T-helper 2 cell treated with Interferon-gamma antibody and Interleukin-4, amounts not matched to agents 100 ng/mL and 5 ng/mL, for 36 hours (primary cell): ENCODE measurements around the gene CCDC88C. TPM values are rescaled to one million over a fixed set of nuclear protein-coding genes. Genes with fewer than 3 reads are reported as not detected.

Source experiments
- intact Hi-C: fragments of 100-400 bp; cut with micrococcal nuclease; formaldehyde crosslinking; loops from one replicate; pipeline ENCODE4 v1.15.1; 2023
- total RNA-seq: library from RNA; stranded (reverse); gene quantifications from 2 replicates; pipeline ENCODE4 v1.2.3, GENCODE V29; 2022

The CCDC88C gene
- total RNA-seq, 1 donor from 2014 or later: 184 TPM

DNA sequence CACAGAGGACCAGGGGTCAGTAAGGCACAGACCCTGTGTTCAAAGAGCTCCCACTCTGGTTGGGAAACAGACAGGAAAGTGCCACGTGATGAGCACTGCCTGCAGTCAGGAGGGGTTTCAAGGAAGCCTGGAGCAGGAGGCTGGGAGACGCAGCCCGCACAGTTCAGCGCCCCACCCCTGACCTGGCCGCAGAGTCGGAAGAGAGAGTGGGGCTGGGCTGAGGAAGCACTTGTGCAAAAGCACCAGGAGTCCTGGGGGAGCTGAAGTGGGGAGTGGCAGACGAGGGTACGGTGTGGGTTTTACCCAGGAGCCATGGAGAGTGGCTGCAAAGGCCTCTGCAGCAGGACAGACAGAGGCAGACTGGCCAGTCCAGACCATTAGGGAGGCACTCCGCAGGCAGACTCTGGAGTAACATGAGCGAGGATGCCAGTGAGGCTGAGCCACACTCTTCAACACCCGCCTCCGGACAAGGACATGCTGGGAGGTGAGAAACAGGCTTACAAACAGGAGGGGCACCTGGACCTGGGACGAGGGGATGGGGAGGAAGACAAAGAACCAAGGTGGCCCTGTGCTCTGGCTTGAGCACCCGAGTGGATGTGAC is 87.4 kb downstream of the CCDC88C start:
- intact Hi-C loops: no loop called here

GRCh38 chr14:91329486-91330014 is 88.1 kb downstream of the CCDC88C start:
- intact Hi-C loops: no loop called here

- intact Hi-C loops: no loop called here
Observed at GRCh38 chr14:91328313-91329050, 89.1 kb downstream of the CCDC88C start.

GRCh38 chr14:91327661-91328312 is 89.8 kb downstream of the CCDC88C start:
- intact Hi-C loops: no loop called here

DNA sequence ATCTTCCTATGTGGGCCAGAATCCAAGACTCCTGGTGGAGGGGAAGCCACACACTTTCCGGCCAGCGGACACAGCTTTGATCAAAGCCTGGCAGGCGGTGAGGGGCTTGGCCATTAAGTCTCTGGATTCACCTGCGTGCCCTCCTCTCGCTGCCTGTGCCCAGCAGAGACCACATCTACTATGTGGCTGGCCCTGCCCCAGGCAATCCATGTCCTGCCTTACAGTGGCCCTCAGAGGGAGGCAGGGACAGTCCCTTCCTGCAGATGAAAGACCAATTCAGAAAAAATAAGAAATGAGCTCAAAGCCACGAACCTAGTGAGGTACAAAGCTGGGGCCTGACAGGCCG is 90.4 kb downstream of the CCDC88C start:
- intact Hi-C loops: no loop called here

DNA sequence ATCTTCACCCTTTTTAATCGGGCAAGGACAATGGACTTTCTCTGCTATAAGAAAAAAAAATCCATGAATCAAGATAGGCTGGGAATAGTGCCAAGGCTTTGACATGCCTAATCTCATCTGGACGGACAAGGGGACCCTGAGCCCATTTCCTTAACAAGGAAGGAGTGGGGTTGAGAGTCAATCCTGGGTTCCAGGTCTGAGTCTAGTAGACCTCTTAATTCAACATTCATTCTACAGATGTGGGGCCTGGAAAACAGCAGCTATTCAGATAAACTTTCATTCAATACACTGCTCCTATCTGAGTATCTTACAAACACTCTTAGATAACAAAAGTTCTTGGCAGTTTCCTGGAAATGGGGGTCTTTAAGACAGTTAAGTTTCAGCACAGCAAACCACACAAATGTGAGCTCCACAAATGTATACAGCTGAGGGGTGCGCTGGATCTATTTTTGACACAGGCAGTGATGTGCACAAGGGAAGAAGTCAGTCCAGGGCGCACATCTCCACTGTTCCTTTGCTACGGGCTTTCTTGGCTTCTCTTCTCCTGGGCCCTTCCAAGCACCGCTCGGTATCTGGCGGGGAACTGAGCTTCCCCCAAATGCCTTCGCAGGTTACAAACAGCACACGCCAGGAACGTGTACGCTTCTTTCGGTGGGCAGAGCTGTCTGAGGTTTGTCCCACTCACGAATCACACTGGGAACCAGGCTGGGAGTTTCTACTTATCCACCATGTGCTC is 90.9 kb downstream of the CCDC88C start:
- intact Hi-C loops: no loop called here

DNA sequence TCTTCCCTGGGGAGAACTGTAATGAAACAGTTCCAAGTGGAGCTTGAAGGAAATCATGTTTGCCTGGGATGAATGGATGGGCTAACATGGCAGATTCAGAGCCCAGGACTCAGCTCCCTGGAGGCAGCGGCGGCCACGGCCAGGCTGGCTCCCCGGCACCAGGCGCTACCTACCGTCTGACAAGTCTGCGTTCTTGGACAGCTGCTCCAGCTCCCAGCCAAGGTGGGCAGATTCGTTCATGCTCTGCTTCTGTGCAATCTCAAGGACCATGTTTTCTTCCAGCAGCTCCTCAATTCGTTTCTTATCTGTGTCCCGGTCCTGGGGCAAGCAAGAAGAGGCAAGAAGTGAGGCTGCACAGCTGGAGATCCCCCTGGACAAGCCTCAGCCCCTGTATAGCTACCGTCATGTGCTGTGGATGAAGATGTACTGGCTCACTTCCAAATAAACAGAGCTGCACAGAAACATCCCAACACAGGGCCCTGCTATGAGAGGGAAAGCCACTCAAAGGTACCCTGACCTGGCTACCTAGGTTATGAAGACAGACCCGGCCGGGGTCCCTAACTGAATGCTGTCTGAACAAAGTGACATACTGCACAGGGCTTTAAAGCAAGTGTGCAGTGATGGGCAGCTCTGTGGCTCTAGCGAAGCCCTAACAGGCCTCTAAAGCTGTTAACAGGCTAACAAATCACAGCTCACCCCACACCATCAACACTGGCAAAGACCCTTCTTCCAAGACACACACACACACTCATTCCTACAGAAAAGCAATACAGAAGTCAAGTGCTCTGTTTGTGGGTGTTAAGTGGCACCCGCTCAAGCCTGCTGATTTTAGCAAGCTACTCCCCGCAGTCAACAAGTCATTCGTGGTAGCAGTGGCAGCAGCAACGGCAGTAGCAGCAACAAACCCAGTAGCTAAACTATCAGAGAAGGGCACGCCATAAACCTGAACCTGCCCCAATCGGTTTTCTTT is 92.7 kb downstream of the CCDC88C start:
- intact Hi-C loops: loop anchor here (1.0 to 2.0 kb wide), 2 partner anchors 23 to 186 kb away; partner anchors contain the start of gene PPP4R3A

DNA sequence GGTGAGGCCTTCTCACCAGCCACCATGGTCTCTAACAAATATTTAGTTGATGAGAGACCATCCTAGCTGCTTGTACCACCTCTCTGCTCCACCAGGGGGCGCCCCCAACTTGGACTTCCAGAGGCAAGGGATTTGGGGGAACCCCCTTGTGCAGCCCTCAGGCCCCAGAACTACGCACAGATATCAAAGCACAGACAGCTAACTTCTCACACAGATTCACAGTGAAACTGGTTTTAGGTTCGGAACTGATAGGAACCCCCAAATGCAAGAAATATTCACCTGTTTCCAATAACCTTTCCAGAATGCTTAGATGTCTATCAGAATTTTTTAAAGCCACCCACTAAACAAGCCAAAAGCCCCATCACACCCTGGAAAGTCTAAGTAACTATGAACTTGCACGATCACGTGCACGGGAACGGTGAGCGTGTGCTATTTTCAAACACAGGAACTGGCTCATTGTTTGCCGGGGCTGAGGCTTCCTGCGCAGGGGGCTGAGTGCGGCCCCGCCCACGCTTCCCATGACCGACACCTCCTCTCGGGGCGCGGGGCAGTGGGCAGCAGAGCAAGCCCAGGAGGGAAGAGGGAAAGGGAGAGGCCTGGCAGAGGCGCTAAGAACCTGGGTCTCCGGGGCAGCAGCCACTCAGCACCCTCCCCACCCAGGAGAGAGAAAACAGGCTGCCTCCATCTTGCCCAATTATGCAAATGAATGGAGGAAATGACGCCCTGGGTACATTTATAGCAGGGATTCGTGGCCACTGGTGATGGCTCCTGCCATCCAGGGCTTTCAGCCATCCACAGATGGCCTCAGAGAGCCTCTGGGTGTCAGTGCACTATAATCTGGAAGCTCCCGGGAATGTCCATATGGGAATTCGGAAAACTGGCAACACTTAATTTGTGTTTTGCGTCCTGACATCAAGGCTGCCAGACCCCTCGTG is 93.7 kb downstream of the CCDC88C start:
- intact Hi-C loops: loop anchor here (1.0 to 2.0 kb wide), 5 partner anchors 9 to 187 kb away; partner anchors contain the start of gene PPP4R3A

DNA sequence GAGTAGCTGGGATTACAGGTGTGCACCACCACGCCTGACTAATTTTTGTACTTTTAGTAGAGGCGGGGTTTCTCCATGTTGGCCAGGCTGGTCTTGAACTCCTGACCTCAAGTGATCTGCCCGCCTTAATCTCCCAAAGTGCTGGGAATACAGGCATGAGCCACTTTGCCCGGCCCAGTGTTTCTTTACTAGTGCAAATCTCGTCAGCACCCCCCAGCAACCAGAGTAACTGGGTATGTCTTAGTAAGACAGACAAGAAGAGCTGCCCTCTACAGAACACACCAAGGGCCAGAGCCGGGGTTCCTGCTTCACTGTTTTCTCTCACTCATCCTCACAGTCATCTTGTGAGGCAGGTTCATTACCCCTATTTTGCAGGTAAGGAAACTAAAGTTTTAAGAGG is 94.6 kb downstream of the CCDC88C start:
- intact Hi-C loops: loop anchor here (1.0 kb wide), 3 partner anchors 8 to 95 kb away; no protein-coding TSS in a partner anchor

- intact Hi-C loops: loop anchor here (1.0 kb wide), 3 partner anchors 7 to 96 kb away; no protein-coding TSS in a partner anchor
Observed at GRCh38 chr14:91322623-91323022, 95.0 kb downstream of the CCDC88C start.

- intact Hi-C loops: no loop called here
Observed at GRCh38 chr14:91321131-91321530, 96.5 kb downstream of the CCDC88C start.

DNA sequence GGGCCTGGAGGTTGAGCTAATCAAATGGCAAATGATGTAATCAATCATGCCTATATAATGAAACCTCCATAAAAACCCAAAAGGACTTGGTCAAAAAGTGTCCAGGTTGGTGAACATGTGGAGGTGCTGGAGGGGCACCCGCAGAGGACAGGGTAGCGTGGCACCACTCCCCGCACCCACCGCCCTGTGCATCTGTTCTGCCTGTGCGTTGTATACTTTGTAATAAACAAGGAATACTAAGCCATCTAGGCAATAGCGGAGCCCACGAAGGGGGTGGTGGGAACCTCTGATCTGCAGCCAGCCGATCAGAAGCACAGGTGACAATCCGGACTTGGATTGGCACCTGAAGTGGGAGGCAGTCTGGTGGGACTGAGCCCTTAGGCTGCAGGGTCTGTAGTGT is 97.4 kb downstream of the CCDC88C start:
- intact Hi-C loops: no loop called here

DNA sequence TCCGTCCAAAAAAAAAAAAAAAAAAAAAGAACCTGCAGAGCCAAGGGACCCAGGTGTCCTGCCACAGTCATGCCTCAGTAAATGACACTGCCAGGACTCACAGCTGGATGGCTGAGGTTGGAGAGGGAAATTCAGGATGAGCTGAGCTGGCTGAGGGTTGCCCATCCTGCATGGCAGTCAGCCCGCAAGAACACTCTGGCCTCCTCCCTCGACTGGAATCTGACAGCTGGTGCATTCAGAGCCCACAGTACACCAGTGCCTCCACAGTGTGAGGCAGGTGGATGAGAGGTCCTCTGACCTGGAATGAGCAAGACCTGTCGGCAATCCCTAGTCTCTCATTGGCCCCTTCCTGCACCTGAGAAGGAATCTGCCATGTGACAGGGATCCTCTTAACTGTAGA is 98.7 kb downstream of the CCDC88C start:
- intact Hi-C loops: loop anchor here (5.0 kb wide), 2 partner anchors 77 to 92 kb away; partner anchors contain the start of gene GPR68

- intact Hi-C loops: loop anchor here (1.0 to 5.0 kb wide), 4 partner anchors 33 to 140 kb away; partner anchors contain the start of gene GPR68
Observed at GRCh38 chr14:91317381-91318308, 100.0 kb downstream of the CCDC88C start.

DNA sequence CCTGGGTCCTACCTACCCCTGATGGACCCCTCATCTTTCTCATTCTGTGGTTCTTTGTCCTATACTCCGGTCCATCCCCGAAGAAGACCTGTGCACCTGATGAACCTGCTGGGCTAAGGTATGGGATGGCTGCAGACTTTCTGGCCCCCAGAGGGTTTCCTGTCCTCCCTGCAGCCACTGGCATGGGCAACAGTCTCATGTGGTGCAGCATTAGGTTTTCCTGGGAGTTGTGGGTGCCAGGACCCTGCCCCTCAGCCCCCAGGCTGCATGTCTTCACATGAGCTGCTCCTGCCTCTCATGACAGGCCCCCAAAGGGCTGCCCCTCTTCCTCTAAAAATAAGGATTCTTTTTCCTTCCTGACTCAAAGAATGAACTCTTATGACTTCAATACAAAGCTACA is 100.9 kb downstream of the CCDC88C start:
- intact Hi-C loops: loop anchor here (1.0 to 5.0 kb wide), 4 partner anchors 34 to 139 kb away; partner anchors contain the start of gene GPR68

- intact Hi-C loops: loop anchor here (1.0 to 5.0 kb wide), 3 partner anchors 7 to 89 kb away; partner anchors contain the start of gene GPR68
Observed at GRCh38 chr14:91315844-91316267, 101.8 kb downstream of the CCDC88C start.

GRCh38 chr14:91313852-91314251 is 103.8 kb downstream of the CCDC88C start:
- intact Hi-C loops: loop anchor here (5.0 kb wide), 1 partner anchor 252 kb away; the partner anchor contains the start of gene RPS6KA5
